Mesothelial cell of epicardium (in vitro differentiated cells): ENCODE measurements around the gene HOXA5. TPM values are rescaled to one million over a fixed set of nuclear protein-coding genes. Genes with fewer than 3 reads are reported as not detected.

Experiments
- DNase-seq, 2 experiments: peaks; one replicate each; pipeline ENCODE4 v3.0.0; 2021; ENCODE audit warnings: low spot score in 2 of 2; ENCODE audit not compliant: unreplicated experiment in 2 of 2
- H3K27ac Mint-ChIP-seq: 2 replicates; pipeline ENCODE4 v1.8.0; 2021; ENCODE audit warnings: mixed read lengths
- H3K27me3 Mint-ChIP-seq: 2 replicates; pipeline ENCODE4 v1.8.0; 2021; ENCODE audit warnings: low read depth, mixed read lengths
- H3K36me3 Mint-ChIP-seq: 2 replicates; pipeline ENCODE4 v1.8.0; 2021; ENCODE audit warnings: mixed read lengths
- H3K4me1 Mint-ChIP-seq: 2 replicates; pipeline ENCODE4 v1.8.0; 2021; ENCODE audit warnings: mixed read lengths
- H3K4me3 Mint-ChIP-seq: 2 replicates; pipeline ENCODE4 v1.8.0; 2021; ENCODE audit warnings: mild to moderate bottlenecking, moderate library complexity, mixed read lengths
- H3K9me3 Mint-ChIP-seq: 2 replicates; pipeline ENCODE4 v1.8.0; 2021; ENCODE audit warnings: mixed read lengths
- total RNA-seq: library from RNA; stranded (reverse); gene quantifications from 3 replicates; pipeline ENCODE4 v1.2.1, GENCODE V29; 2021
- TF ChIP-seq, protein P1 (sequence below): fragments of 200-600 bp; sonication (generic); IDR thresholded peaks from one replicate; pipeline ENCODE4 v1.5.0; 2021; ENCODE audit warnings: antibody characterized with exemption; ENCODE audit not compliant: unreplicated experiment

Gene HOXA5
- total RNA-seq, 1 donor from 2014 or later, result 133 TPM

DNA sequence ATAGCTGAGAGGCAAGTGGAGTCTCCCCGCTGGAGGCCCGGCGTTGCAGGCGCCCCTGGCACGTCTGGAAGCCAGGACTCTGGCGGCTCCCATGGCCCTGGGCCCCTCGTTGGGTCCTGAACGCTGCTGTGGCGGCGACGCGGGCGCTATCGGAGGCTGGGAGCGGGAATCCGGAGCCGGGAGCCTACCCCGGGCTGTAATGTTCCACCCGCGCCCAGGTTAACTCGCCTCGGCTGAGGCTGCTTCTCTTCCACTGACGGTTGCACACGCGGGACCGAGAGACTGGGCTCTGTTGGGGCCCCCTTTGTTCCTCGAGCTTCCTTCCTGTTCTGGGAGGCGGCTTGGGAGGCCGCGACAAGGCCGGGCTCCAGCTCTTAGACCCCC, 1.3 kb upstream of the HOXA5 start:
- Mint-ChIP-seq H3K27ac (peak overlapping the region; percentile 99), H3K4me1 (peaks cover 69% of the 10 kb centered on the region), H3K4me3 (peak overlapping the region; percentile 87), H3K27me3 (no peaks in the 10 kb centered on the region), H3K36me3 (peaks cover 35% of the 10 kb centered on the region), H3K9me3 (no peaks in the 10 kb centered on the region)
- DNase-seq, result peak in 1 of 2 experiments; percentile 56
- TF ChIP-seq, protein P1, sequence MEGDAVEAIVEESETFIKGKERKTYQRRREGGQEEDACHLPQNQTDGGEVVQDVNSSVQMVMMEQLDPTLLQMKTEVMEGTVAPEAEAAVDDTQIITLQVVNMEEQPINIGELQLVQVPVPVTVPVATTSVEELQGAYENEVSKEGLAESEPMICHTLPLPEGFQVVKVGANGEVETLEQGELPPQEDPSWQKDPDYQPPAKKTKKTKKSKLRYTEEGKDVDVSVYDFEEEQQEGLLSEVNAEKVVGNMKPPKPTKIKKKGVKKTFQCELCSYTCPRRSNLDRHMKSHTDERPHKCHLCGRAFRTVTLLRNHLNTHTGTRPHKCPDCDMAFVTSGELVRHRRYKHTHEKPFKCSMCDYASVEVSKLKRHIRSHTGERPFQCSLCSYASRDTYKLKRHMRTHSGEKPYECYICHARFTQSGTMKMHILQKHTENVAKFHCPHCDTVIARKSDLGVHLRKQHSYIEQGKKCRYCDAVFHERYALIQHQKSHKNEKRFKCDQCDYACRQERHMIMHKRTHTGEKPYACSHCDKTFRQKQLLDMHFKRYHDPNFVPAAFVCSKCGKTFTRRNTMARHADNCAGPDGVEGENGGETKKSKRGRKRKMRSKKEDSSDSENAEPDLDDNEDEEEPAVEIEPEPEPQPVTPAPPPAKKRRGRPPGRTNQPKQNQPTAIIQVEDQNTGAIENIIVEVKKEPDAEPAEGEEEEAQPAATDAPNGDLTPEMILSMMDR, result no peak

DNA sequence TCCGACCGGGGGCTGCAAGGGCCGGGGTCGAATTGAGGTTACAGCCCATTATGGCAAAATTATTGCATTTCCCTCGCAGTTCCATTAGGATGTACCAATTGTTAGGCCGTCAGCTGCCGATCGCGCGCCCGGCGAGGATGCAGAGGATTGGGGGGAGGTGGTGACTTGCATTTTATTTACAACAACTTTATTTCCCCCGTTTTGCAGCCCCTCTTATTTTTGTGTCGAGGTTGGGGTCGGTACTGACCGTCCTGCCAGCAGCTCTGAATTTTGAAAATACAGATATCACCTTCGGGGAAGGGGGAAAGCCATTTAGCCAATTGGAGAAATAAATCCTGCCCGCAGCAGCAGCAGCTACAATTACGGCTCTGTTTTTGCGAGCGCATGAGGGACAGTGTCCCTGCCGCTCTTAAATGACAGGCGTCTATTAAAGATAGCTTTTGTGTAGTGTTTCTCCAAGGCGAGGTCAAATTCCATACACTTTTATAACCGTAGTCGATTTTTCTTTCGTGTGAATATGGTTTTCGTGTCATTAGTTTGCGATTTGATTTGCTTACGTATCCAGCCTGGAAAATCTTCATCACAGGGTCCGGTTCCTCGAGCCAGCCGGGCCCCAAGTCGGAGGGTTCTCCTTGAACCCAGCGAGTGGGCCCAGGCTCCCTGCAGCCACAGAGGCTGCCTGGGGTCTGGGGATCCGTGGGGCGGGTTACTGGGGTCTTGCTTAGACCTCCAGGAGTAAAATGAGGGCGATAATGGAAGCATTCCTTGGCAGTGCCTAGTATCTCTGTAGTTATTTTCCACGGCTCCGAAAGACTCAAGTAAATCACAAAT, 684 bp upstream of the HOXA5 start:
- no peak for DNase-seq
- Mint-ChIP-seq H3K27ac (peak overlapping the region; percentile 99), H3K4me1 (peaks cover 65% of the 10 kb centered on the region), H3K27me3 (no peaks in the 10 kb centered on the region), H3K36me3 (peaks cover 36% of the 10 kb centered on the region), H3K4me3 (peak overlapping the region; percentile 87), H3K9me3 (no peaks in the 10 kb centered on the region)
- TF ChIP-seq, protein P1, result peak; percentile 44

- Mint-ChIP-seq H3K27ac (peak overlapping the region; percentile 100), H3K9me3 (no peaks in the 10 kb centered on the region), H3K36me3 (peaks cover 49% of the 10 kb centered on the region), H3K27me3 (no peaks in the 10 kb centered on the region), H3K4me1 (peaks cover 67% of the 10 kb centered on the region), H3K4me3 (peak overlapping the region; percentile 87)
- no peak for DNase-seq
- TF ChIP-seq, protein P1, result no peak
Observed at GRCh38 chr7:27142580-27143022, 880 bp downstream of the HOXA5 start.

- Mint-ChIP-seq H3K4me3 (peak overlapping the region; percentile 87), H3K27ac (peak overlapping the region; percentile 100), H3K4me1 (peaks cover 67% of the 10 kb centered on the region), H3K27me3 (no peaks in the 10 kb centered on the region), H3K36me3 (peaks cover 50% of the 10 kb centered on the region), H3K9me3 (no peaks in the 10 kb centered on the region)
- peak in 1 of 2 experiments; percentile 59 for DNase-seq
- TF ChIP-seq, protein P1, result peak; percentile 25
Observed at GRCh38 chr7:27141923-27142579, 1.4 kb downstream of the HOXA5 start.

DNA sequence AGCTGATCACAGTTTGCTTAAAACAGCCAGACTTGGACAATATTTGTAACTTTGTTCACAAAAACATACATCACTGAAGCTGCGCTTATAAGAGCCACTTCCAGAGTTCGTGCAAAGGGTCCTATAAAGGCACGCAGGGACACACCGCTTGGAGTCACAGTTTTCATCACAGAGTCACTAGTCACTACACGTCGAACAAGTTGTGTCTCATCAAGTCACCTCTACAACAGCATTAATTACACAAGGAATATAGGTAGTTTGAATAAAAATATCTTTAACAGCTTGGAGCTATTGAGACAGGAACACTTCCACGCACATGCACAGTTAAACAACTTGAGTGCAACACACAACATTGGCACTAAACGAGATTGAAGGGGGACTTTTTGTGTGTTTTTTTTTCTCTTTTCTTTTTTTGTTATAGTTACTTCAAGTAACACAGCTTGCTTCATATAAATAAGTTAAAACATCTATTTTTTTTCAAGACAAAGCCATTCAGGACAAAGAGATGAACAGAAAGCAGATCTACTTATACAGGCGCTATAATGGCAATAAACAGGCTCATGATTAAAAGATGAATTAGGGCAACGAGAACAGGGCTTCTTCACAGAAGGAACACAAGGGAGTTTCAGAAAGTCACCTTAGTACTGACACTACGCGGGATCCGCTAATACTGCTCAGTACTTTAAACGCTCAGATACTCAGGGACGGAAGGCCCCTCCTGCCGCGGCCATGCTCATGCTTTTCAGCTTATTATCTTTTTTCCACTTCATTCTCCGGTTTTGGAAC, 2.2 kb downstream of the HOXA5 start:
- Mint-ChIP-seq H3K27me3 (no peaks in the 10 kb centered on the region), H3K4me1 (peaks cover 67% of the 10 kb centered on the region), H3K27ac (peak overlapping the region; percentile 100), H3K9me3 (no peaks in the 10 kb centered on the region), H3K4me3 (peak overlapping the region; percentile 87), H3K36me3 (peaks cover 48% of the 10 kb centered on the region)
- TF ChIP-seq, protein P1, result no peak
- DNase-seq, result peak in 1 of 2 experiments; percentile 37
